NB4 (cell line): ENCODE data around the gene SPTBN4.

Experiments used
- POLR2A ChIP-seq: IDR thresholded peaks from 2 replicates; pipeline ENCODE4 v1.6.1; 2011; ENCODE audit warnings: mild to moderate bottlenecking; ENCODE audit not compliant: insufficient read length; ENCODE audit errors: extremely low read depth
- TF ChIP-seq, protein P1 (sequence below): IDR thresholded peaks from one replicate; pipeline ENCODE4 v1.5.1; 2012; ENCODE audit warnings: low read depth, low read length

DNA sequence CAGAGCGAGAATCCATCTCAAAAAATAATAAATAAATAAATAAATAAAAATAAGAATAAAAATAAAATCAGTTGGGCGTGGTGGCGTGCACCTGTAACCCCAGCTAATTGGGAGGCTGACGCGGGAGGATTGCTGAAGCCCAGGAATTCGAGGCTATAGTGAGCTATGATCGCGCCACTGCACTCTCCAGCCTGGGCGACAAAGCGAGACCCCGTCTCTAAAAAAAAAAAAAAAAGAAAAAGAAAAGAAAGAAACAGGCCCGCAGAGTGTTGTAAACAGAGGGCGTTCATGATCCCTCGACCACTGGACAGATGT, 46.4 kb upstream of the SPTBN4 start:
- TF ChIP-seq POLR2A: no peak
- TF ChIP-seq, protein P1, sequence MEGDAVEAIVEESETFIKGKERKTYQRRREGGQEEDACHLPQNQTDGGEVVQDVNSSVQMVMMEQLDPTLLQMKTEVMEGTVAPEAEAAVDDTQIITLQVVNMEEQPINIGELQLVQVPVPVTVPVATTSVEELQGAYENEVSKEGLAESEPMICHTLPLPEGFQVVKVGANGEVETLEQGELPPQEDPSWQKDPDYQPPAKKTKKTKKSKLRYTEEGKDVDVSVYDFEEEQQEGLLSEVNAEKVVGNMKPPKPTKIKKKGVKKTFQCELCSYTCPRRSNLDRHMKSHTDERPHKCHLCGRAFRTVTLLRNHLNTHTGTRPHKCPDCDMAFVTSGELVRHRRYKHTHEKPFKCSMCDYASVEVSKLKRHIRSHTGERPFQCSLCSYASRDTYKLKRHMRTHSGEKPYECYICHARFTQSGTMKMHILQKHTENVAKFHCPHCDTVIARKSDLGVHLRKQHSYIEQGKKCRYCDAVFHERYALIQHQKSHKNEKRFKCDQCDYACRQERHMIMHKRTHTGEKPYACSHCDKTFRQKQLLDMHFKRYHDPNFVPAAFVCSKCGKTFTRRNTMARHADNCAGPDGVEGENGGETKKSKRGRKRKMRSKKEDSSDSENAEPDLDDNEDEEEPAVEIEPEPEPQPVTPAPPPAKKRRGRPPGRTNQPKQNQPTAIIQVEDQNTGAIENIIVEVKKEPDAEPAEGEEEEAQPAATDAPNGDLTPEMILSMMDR: no peak
